ENCODE data around the gene NEK11. TPM values are rescaled to one million over a fixed set of nuclear protein-coding genes. Genes with fewer than 3 reads are reported as not detected.

NEK11 gene
- total and polyA plus RNA-seq, 9 of the 15 experiments (the other 6 are each of a cell fraction or from before 2014, with no cell fraction given) = 0.28 to 1.5 (median 0.87) TPM

DNA sequence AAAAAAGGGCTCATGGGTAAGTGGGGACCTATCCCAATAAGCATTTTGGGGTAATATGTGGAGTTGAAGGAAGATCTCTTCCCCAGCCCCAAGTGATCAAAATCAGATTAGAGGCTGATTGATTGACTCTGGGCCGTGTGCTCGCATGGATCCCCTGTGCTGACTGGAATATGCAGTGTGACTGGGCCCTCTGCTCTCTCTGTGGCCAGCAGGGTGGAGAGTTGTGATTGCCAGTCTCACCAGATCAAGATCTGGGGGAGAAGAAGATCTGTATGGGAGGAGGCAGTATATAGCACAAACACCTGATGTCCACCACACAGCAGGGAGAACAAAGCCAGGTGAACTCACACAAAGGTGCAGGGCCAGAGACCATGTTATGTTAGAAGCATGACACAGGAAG, 363.7 kb downstream of the NEK11 start:
- no CpG with 5 or more reads among the region's 2 CpGs for WGBS (ENCODE audit: insufficient coverage, low coverage, missing lambda C conversion rate)
- Histone ChIP-seq H3K9me1 (ENCODE audit: control insufficient read depth, insufficient read depth, low read length) (no peaks in the 10 kb centered on the region), H3K4me2 (ENCODE audit: insufficient read depth, low read length) (no peak overlapping the region), H3K79me2 (ENCODE audit: control insufficient read depth, insufficient read depth, low read length) (no peaks in the 10 kb centered on the region), H2AFZ (ENCODE audit: low read depth, low read length) (no peak overlapping the region), H3K4me1 (replicated peaks in 1 of 2; ENCODE audit: control insufficient read depth in 2 of 2, insufficient read depth in 2 of 2, low read length in 2 of 2) (no peaks in the 10 kb centered on the region), H3K9me3 (replicated peaks; ENCODE audit: control insufficient read depth, insufficient read depth, low read depth, low read length) (no peaks in the 10 kb centered on the region), H3K27ac (ENCODE audit: extremely low read depth, low read depth, low read length) (no peak overlapping the region), H4K20me1 (replicated peaks; ENCODE audit: control insufficient read depth, insufficient read depth, low read length) (no peaks in the 10 kb centered on the region), H3K27me3 (ENCODE audit: control insufficient read depth in 2 of 2, insufficient read depth in 2 of 2, low read length in 2 of 2) (no peaks in the 10 kb centered on the region), H3K4me3 (no peak overlapping the region), H3K36me3 (ENCODE audit: control insufficient read depth, insufficient read depth, low read length) (no peaks in the 10 kb centered on the region), H3K9ac (ENCODE audit: insufficient read depth in 1 of 2, low read depth in 2 of 2, low read length in 2 of 2) (no peak overlapping the region)
- POLR2A ChIA-PET = no interaction called here
- intact Hi-C loops (cut with micrococcal nuclease) (no loop called here), in situ Hi-C loops (cut with MboI) (no loop called here)
- no peak for FAIRE-seq
- TF ChIP-seq NCOR1 (IDR thresholded peaks at IDR 0.05) (no peak), PML (IDR thresholded peaks at IDR 0.05; ENCODE audit: low read length) (no peak), FOS (IDR thresholded peaks at IDR 0.05; ENCODE audit: extremely low read depth, insufficient read length) (no peak), RB1 (IDR thresholded peaks at IDR 0.05; ENCODE audit: low read depth) (no peak), FOXP1 (CRISPR knock-in tag; IDR thresholded peaks at IDR 0.05) (no peak)
- TF ChIP-seq, protein P1, sequence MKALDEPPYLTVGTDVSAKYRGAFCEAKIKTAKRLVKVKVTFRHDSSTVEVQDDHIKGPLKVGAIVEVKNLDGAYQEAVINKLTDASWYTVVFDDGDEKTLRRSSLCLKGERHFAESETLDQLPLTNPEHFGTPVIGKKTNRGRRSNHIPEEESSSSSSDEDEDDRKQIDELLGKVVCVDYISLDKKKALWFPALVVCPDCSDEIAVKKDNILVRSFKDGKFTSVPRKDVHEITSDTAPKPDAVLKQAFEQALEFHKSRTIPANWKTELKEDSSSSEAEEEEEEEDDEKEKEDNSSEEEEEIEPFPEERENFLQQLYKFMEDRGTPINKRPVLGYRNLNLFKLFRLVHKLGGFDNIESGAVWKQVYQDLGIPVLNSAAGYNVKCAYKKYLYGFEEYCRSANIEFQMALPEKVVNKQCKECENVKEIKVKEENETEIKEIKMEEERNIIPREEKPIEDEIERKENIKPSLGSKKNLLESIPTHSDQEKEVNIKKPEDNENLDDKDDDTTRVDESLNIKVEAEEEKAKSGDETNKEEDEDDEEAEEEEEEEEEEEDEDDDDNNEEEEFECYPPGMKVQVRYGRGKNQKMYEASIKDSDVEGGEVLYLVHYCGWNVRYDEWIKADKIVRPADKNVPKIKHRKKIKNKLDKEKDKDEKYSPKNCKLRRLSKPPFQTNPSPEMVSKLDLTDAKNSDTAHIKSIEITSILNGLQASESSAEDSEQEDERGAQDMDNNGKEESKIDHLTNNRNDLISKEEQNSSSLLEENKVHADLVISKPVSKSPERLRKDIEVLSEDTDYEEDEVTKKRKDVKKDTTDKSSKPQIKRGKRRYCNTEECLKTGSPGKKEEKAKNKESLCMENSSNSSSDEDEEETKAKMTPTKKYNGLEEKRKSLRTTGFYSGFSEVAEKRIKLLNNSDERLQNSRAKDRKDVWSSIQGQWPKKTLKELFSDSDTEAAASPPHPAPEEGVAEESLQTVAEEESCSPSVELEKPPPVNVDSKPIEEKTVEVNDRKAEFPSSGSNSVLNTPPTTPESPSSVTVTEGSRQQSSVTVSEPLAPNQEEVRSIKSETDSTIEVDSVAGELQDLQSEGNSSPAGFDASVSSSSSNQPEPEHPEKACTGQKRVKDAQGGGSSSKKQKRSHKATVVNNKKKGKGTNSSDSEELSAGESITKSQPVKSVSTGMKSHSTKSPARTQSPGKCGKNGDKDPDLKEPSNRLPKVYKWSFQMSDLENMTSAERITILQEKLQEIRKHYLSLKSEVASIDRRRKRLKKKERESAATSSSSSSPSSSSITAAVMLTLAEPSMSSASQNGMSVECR (CRISPR knock-in tag; IDR thresholded peaks at IDR 0.05) = no peak
- TF ChIP-seq, protein P2, sequence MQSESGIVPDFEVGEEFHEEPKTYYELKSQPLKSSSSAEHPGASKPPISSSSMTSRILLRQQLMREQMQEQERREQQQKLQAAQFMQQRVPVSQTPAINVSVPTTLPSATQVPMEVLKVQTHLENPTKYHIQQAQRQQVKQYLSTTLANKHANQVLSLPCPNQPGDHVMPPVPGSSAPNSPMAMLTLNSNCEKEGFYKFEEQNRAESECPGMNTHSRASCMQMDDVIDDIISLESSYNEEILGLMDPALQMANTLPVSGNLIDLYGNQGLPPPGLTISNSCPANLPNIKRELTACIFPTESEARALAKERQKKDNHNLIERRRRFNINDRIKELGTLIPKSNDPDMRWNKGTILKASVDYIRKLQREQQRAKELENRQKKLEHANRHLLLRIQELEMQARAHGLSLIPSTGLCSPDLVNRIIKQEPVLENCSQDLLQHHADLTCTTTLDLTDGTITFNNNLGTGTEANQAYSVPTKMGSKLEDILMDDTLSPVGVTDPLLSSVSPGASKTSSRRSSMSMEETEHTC (IDR thresholded peaks at IDR 0.05) = no peak
- TF ChIP-seq, protein P3, sequence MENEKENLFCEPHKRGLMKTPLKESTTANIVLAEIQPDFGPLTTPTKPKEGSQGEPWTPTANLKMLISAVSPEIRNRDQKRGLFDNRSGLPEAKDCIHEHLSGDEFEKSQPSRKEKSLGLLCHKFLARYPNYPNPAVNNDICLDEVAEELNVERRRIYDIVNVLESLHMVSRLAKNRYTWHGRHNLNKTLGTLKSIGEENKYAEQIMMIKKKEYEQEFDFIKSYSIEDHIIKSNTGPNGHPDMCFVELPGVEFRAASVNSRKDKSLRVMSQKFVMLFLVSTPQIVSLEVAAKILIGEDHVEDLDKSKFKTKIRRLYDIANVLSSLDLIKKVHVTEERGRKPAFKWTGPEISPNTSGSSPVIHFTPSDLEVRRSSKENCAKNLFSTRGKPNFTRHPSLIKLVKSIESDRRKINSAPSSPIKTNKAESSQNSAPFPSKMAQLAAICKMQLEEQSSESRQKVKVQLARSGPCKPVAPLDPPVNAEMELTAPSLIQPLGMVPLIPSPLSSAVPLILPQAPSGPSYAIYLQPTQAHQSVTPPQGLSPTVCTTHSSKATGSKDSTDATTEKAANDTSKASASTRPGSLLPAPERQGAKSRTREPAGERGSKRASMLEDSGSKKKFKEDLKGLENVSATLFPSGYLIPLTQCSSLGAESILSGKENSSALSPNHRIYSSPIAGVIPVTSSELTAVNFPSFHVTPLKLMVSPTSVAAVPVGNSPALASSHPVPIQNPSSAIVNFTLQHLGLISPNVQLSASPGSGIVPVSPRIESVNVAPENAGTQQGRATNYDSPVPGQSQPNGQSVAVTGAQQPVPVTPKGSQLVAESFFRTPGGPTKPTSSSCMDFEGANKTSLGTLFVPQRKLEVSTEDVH (IDR thresholded peaks at IDR 0.05; ENCODE audit: low read depth, partially characterized antibody) = no peak
- BruUV-seq (replicated peaks) = no TSS peak
- no peak for ATAC-seq
- CTCF ChIA-PET (ENCODE audit: low intra/inter-chr PET ratio) = no interaction called here
- DNase-seq (ENCODE audit: extremely low read depth in 1 of 4, low spot score in 3 of 4) = no peak
